Stomach (tissue), 9 donors: ENCODE data around the gene HHIP. TPM values are rescaled to one million over a fixed set of nuclear protein-coding genes. Genes with fewer than 3 reads are reported as not detected.

Experiments
- DNase-seq, 2 donors: peaks; one replicate each; pipeline versions ENCODE4 v3.0.0 to v3.0.0-alpha.2; 2013 to 2019
- H3K27ac ChIP-seq, 5 donors: fragments of 200-600 bp in 4 of 5; sonication (generic) in 4 of 5; one replicate each; pipeline ENCODE4 v1.5.1; 2013 to 2019; ENCODE audit warnings: mild to moderate bottlenecking in 1 of 5, moderate library complexity in 1 of 5
- H3K27me3 ChIP-seq, 3 donors: fragments of 200-600 bp; sonication (generic); one replicate each; pipeline ENCODE4 v1.5.1; 2017 to 2019; ENCODE audit warnings: mixed run types in 1 of 3
- H3K36me3 ChIP-seq, 4 donors: fragments of 200-600 bp; sonication (generic); 1 replicate in 3 of 4; 2 replicates in 1 of 4; pipeline ENCODE4 v1.5.1; 2016 to 2019
- H3K4me1 ChIP-seq, 4 donors: fragments of 200-600 bp; sonication (generic); one replicate each; pipeline ENCODE4 v1.5.1; 2016 to 2019
- H3K4me3 ChIP-seq, 4 donors: fragments of 200-600 bp; sonication (generic) in 3 of 4; one replicate each; pipeline ENCODE4 v1.5.1; 2016 to 2019; ENCODE audit warnings: mild to moderate bottlenecking in 1 of 4
- H3K9me3 ChIP-seq, 4 donors: fragments of 200-600 bp; sonication (generic); one replicate each; pipeline ENCODE4 v1.5.1; 2016 to 2019
- CTCF ChIP-seq, 7 experiments: fragments of 450-650 bp in 4 of 7; fragments of 200-600 bp in 3 of 7; sonication (generic) in 3 of 7; IDR thresholded peaks; one replicate each; pipeline ENCODE4 v1.5.1; 2016 to 2019; ENCODE audit warnings: antibody characterized with exemption in 7 of 7, control low read depth in 2 of 7, mild to moderate bottlenecking in 1 of 7
- EP300 ChIP-seq: sonication (generic); formaldehyde crosslinking; IDR thresholded peaks from one replicate; pipeline ENCODE4 v1.6.1; 2017; ENCODE audit warnings: antibody characterized with exemption
- POLR2A ChIP-seq, 4 donors: fragments of 450-650 bp; IDR thresholded peaks; one replicate each; pipeline ENCODE4 v1.6.1; 2016; ENCODE audit warnings: antibody characterized with exemption in 4 of 4, control low read depth in 2 of 4, mild to moderate bottlenecking in 1 of 4, moderate library complexity in 1 of 4
- POLR2AphosphoS5 ChIP-seq, 3 donors: sonication (generic); formaldehyde crosslinking; IDR thresholded peaks; one replicate each; pipeline ENCODE4 v1.6.1; 2016; ENCODE audit warnings: antibody characterized with exemption in 3 of 3
- WGBS, 5 donors: extraction: QIAGEN DNeasy Blood & Tissue Kit in 3 of 5; methylation state at CpG; one replicate each; pipeline versions ENCODE4 v1.1.5 to v1.1.7; 2013 to 2018; 5-methylcytosine and 5-hydroxymethylcytosine counted together
- intact Hi-C: fragments of 100-400 bp; cut with DNase I; formaldehyde crosslinking; loops from one replicate; pipeline ENCODE4 v1.15.1; 2023; ENCODE audit warnings: low total_unique reads
- polyA plus RNA-seq, 3 donors: library from polyadenylated mRNA; stranded (reverse); fragments of 200-250 nt; gene quantifications; one replicate each; pipeline ENCODE4 v1.2.3, GENCODE V29; 2013
- total RNA-seq, 5 donors: library from RNA; depleted of rRNA; stranded (reverse); fragments of >200 nt; gene quantifications; one replicate each; pipeline versions ENCODE4 v1.1.0 to v1.2.3, GENCODE V29; 2014 to 2016
- donor health status: healthy with polysubstance abuse.
- donor health status: Bipolar disorder and iron deficiency.
- donor health status: healthy.

HHIP gene
- total and polyA plus RNA-seq, 8 donors, result 0.29 to 33.0 (median 3.5) TPM; not detected in 1

DNA sequence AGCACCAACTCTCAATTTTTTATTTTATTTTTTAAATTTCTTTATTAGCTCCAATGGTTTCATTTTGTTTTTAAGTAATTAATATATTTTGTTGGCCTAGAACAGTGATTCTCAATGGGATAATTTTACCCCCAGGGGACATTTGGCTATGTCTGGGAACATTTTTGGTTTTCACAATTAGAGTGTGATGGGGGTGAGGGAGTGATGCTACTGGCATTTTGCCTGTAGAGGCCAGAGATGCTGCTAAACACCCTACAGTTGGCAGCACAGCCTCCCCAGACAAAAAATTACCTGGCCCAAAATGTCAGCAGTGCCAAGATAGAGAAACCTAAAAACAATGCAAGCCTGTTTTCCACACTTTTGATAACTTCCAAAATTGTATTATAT, 64.6 kb downstream of the HHIP start:
- Histone ChIP-seq H3K4me3 (no peak overlapping the region), H3K4me1 (no peaks in the 10 kb centered on the region), H3K9me3 (no peaks in the 10 kb centered on the region), H3K36me3 (no peaks in the 10 kb centered on the region), H3K27ac (no peak overlapping the region), H3K27me3 (no peaks in the 10 kb centered on the region)
- no peak for TF ChIP-seq POLR2A (IDR thresholded peaks at IDR 0.05)
- TF ChIP-seq CTCF (IDR thresholded peaks at IDR 0.05), result no peak
- TF ChIP-seq POLR2AphosphoS5 (IDR thresholded peaks at IDR 0.05), result no peak
- TF ChIP-seq EP300, result no peak
- DNase-seq, result no peak
- intact Hi-C loops, result no loop called here

- Histone ChIP-seq H3K4me1 (no peaks in the 10 kb centered on the region), H3K4me3 (no peak overlapping the region), H3K27me3 (no peaks in the 10 kb centered on the region), H3K27ac (no peak overlapping the region), H3K9me3 (no peaks in the 10 kb centered on the region), H3K36me3 (no peaks in the 10 kb centered on the region)
- DNase-seq, result no peak
- intact Hi-C loops, result no loop called here
- no peak for TF ChIP-seq CTCF (IDR thresholded peaks at IDR 0.05)
- no peak for TF ChIP-seq POLR2AphosphoS5 (IDR thresholded peaks at IDR 0.05)
- no peak for TF ChIP-seq POLR2A (IDR thresholded peaks at IDR 0.05)
- no peak for TF ChIP-seq EP300
- 71 to 81% (median 79%) methylated on average over 4 of the region's 4 CpGs for WGBS, 5 donors
These were observed 65.9 kb downstream of the HHIP start for GRCh38 chr4:144711700-144712456.

- intact Hi-C loops, result no loop called here
- Histone ChIP-seq H3K9me3 (no peaks in the 10 kb centered on the region), H3K27me3 (no peaks in the 10 kb centered on the region), H3K36me3 (no peaks in the 10 kb centered on the region), H3K4me1 (no peaks in the 10 kb centered on the region), H3K4me3 (no peak overlapping the region), H3K27ac (no peak overlapping the region)
- 35 to 45% (median 36%) methylated on average over 3 of the region's 3 CpGs for WGBS, 5 donors
- peak in 1 of 2 donors; percentile 11 for DNase-seq
- TF ChIP-seq POLR2A (IDR thresholded peaks at IDR 0.05) (no peak), EP300 (no peak), CTCF (IDR thresholded peaks at IDR 0.05) (no peak), POLR2AphosphoS5 (IDR thresholded peaks at IDR 0.05) (no peak)
These were observed 66.8 kb downstream of the HHIP start for GRCh38 chr4:144712775-144713174.

- no peaks in the 10 kb centered on the region for H3K27me3 ChIP-seq
- WGBS, 5 donors, result 91 to 97% (median 94%) methylated on average over 3 of the region's 3 CpGs
- H3K36me3 ChIP-seq, result no peaks in the 10 kb centered on the region
- H3K27ac ChIP-seq, result no peak overlapping the region
- no peaks in the 10 kb centered on the region for H3K9me3 ChIP-seq
- TF ChIP-seq EP300, result no peak
- no peak for TF ChIP-seq POLR2AphosphoS5 (IDR thresholded peaks at IDR 0.05)
- TF ChIP-seq CTCF (IDR thresholded peaks at IDR 0.05), result no peak
- TF ChIP-seq POLR2A (IDR thresholded peaks at IDR 0.05), result no peak
- no peak overlapping the region for H3K4me3 ChIP-seq
- H3K4me1 ChIP-seq, result no peaks in the 10 kb centered on the region
- no peak for DNase-seq
- intact Hi-C loops, result no loop called here
These were observed 68.2 kb downstream of the HHIP start for GRCh38 chr4:144714166-144714565.
